HG02610 (cell line): Measurements from ENCODE around the gene PCID2.
A peak's percentile ranks its signal among the peaks of the same experiment; 100 is the strongest.

Source experiments
- ATAC-seq: cut with Tn5 transposase; IDR thresholded peaks from one replicate; pipeline ENCODE4 v1.9.1; 2021; ENCODE audit warnings: mild to moderate bottlenecking, moderate library complexity; ENCODE audit not compliant: unreplicated experiment

The PCID2 gene

GRCh38 chr13:113220141-113220598 is 11.7 kb upstream of the PCID2 start:
- ATAC-seq: no peak

DNA sequence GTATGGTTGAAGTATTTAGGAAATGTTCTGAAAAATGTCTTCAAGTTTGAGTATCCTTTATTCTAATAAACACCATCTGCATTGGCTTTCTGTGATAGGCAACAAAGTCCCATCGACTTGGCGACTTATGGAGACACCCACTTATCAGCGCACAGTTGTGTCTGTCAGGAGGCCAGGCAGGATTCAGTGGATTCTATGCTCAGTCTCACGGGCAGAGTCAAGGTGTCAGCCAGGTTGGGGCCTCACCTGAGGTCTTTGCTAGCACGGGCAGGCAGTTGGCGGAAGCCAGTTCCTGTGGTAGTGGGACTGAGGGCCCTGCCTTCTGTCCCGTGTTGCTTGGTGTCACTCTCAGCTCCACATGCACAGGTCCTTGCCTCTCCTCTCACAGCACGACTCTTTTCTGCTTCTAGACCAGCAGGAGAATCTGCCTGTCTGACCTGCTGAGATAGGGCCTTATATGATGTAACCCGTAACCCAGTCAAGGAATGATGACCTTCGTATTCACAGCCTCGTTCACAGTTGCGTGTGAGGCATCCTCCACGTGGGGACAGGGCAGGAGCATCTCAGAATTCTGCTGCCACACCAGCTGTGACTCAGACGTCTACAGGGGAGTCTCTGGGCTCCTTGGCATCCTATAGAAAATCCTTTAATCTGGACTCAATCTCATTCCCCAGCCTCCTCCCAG is 10.9 kb upstream of the PCID2 start:
- no peak for ATAC-seq

DNA sequence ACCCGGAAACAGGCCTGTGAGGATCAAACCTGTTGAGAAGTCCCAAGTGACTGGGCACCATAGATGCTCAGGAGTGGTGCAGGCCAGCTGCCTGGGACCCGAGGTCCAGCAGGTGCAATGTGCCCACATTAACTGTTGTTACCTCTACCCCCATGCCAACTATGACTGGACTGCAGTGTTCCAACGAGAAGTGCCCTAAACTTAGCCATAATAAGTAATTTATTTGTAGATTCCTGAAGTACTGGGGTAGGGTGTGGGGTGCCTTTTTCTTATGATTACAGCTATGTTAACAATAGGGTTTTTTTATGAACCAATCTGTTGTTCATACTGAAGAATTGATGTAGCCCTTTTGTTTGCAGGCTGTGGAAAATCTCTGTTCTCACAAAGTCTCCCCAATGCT is 10.1 kb upstream of the PCID2 start:
- ATAC-seq: no peak

DNA sequence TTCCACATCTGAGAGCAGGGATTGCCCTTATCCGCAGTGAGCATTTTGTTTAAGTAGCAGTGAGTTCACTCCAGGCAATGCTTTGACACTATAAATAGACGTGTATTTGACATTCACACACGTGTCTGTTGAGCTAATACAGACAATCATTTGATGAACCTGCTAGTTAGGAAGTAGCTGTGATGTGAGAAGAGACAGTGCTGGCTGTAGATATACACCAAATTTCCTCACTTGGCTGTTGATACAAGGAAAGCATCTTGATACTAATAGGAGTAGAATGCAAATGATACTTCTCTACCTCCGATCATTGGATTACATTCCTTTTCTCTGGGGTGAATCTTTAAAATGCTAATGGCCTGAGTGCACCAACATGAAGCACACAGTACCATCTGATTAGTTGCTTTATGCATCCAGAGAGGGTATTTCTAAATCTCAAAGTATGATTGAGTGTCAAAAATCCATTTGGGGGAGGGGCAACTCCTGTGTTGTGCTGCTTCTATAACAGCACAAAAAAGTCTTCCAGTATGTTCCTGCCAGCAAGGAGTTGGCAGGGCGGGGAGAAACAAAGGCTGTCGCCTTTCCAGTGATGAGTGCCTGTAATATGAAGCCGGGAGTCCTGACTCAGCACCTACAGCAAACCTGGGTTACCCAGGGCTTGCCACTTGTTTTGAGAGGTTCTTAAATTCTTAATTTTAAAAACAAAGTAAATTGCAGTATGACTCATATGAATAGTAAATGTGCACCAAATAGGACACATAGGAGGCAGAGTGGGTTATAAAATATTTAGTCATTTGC is 8.0 kb upstream of the PCID2 start:
- ATAC-seq: no peak

- ATAC-seq: no peak
Observed at GRCh38 chr13:113211774-113212173, 3.3 kb upstream of the PCID2 start.

GRCh38 chr13:113210833-113211232 is 2.4 kb upstream of the PCID2 start:
- ATAC-seq: no peak

GRCh38 chr13:113209759-113210421 is 1.4 kb upstream of the PCID2 start:
- ATAC-seq: peak; percentile 40

GRCh38 chr13:113209336-113209758 is 878 bp upstream of the PCID2 start, which contains the start of gene CUL4A:
CUL4A (plus strand) TSS chr13:113209613; CDS start chr13:113209628, 15 bp downstream.
- peak; percentile 36 for ATAC-seq

DNA sequence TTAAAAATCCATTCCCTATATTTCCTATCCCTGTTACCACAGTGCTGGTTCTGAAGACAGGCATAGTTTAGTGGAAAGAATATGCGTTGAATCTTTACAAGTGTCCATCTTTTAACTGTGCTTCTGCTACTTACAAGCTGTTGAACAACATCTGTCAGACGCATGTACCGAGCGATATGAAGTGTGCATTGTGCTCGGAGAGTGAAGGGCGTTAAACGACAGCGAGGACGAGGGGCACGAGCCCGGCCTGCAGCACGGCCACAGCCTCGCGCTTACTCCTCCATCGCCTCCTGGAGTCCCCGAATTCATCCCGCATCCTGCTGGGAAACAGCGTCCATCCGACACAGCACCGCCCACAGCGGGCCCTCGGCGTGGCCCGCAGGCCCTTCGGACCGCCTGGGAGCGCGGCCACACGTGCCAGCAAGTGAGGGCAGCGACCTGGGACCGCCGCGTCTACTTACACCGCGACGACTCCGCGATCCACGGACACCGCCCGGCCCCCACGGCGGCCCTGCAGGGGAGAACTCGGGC is 514 bp downstream of the PCID2 start:
- peak; percentile 8 for ATAC-seq

GRCh38 chr13:113207460-113207859 is 1.0 kb downstream of the PCID2 start:
- no peak for ATAC-seq

DNA sequence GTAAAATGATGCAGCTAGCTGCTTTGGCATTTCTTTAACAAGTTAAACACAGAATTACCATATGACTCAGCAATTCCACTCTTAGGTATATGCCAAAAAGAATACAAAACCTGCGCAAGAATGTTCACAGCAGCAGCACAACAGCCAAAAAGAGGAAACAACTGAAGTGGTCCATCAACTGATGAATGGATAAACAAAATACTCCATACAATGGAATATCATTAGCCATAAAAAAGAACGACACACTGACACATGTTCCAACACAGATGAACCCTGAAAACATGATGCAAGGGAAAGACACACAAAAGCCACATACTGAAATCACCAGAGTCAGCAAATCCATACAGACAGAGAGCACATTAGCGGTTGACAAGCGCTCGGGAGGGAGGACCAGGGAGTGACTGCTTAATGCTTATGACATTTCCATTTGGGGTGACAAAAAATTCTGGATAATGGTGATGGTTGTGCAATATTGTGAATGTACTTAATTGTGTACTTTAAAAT is 3.0 kb downstream of the PCID2 start:
- ATAC-seq: no peak

GRCh38 chr13:113204378-113204734 is 4.1 kb downstream of the PCID2 start:
- ATAC-seq: no peak

DNA sequence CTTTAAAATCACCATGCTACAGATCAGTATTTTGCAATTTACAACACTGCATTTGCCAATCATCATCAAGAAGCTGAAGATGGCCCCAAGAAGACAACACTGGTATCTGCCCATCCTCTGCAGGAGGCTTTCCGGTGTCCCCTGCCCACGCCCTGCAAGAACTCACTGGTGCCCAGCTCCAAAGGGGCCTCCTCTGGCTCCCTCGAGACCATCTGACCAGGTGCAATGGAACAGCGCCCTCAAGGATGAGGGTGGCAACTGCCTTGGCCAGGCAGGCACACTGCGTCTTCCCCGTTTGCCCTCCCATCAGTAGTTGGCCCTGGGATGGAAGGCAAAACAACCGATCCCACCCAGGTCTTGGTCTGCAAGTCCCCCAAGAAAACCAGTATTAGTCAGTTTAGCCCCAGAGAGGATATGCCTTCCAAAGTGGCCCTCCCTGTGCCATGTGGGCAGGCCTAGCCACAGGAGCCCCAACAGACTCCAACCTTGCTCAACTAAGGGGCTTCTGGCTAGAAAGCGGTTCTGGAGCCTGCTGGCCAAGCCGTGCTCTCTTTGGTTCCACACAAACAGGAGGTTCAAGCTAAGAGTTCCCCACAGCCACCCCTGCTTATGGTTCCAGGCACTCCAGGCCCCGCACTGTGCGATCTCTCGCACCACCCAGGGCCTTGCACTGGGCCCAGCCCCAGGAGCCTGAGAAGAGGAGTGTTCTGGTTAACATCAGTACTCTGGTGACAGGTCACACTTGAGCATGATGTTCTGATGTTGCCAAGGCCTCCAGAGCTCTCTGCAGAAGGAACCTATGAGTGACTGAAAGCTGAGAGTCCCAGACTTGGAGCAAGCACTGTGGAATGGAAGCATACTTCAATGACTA is 4.7 kb downstream of the PCID2 start:
- no peak for ATAC-seq

GRCh38 chr13:113202912-113203311 is 5.6 kb downstream of the PCID2 start:
- ATAC-seq: no peak

DNA sequence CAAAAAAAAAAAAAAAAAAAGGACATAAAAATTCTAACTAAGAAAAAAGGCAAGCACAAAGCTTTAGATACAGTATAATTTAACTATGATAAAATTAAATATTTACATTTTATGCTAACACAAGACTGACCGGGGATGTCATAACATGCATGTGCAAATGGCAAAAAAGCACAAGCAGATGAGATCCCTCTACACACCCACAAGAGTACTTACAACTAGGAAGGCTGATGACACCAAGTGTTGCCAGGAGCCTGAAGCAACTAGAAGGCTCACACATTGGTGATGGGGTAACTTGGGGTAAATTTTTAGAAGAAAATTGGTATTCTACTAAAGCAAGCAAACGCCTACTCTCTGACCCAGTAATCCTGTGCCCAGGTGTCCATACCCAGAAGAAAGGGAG is 6.7 kb downstream of the PCID2 start:
- ATAC-seq: no peak

- ATAC-seq: no peak
Observed at GRCh38 chr13:113196970-113197737, 11.3 kb downstream of the PCID2 start.

- no peak for ATAC-seq
Observed at GRCh38 chr13:113195360-113195759, 13.1 kb downstream of the PCID2 start.

GRCh38 chr13:113192902-113193301 is 15.6 kb downstream of the PCID2 start:
- no peak for ATAC-seq

GRCh38 chr13:113192279-113192678 is 16.2 kb downstream of the PCID2 start:
- no peak for ATAC-seq

DNA sequence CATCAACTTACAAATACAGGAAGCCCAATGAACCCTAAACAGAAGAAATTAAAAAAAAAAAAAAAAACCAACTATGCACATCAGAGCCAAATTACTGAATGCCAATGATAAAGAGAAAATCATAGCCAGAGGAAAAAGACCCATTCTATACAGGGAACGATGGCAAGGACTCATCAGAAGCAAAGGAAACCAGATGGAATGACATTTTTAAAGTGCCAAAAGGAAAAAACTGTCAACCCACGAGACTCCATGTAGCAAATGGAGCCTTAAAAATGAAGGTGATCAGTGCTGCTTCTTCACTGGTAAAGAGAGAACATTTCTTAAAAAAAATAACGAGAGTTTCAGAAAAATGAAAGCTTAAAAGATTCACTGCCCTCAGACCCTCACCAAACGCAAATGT is 18.3 kb downstream of the PCID2 start:
- ATAC-seq: no peak
